ENCODE measurements around the gene ASB6. TPM values are rescaled to one million over a fixed set of nuclear protein-coding genes. Genes with fewer than 3 reads are reported as not detected.
"Not testable (repeated sequence)": the region's sequence is repeated elsewhere in the genome, so short reads cannot be mapped to it uniquely, and the experiment has no call there.

Gene ASB6
- total RNA-seq, 1 donor from 2014 or later: 10.1 TPM

GRCh38 chr9:129606161-129607026 is 35.6 kb downstream of the ASB6 start:
- DNase-seq: no peak

DNA sequence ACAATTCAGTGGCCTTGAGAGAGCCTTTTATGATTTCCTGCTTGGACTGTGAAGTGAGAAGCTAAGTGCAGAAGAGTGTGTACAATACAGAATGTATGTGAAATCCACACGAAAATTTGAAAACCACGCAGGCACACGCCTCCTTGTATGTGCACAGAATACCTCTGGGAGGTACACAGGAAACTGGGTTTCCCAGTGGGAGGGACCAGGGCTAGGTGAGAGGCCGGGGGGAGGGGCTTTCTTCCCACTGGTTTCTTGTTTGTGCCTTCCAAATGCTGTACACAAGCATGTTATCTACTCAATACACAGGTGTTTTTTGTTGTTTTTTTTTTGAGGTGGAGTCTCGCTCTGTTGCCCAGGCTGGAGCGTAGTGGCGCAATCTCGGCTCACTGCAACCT is 37.2 kb downstream of the ASB6 start:
- no peak for DNase-seq

DNA sequence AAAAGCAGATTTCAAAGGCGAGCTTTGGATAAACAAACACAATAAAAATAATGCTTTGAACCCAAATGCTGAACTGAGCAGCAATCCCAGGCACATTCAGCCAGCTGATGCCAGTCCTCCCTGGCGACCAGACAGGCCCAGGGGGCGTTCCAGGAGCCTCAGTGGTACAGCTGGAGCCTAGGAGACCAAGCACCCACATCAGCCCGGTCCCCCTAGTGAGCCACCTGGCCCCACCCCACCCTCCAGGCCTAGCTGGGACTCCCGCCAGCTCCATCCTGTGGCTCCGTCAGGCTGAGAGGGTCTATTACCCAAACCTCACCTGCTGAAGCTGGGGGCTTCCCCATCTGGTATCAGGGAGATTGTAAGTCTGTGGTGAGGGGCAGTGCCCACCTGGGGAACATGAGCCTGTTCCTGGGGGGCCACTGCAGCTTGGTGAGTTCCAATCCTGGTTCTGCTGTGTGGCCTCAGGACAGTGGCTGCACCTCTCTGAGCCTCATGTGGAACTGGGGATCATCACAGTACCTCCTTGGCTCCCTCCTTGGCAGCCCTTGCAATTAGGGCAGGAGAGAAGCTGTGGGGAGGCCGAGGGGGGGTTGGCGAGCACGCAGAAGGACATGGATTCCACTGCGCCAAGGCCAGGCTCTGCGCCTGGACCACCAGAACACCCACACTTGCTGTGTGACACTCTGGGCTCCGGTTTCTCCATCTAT is 37.7 kb downstream of the ASB6 start:
- no peak for DNase-seq

DNA sequence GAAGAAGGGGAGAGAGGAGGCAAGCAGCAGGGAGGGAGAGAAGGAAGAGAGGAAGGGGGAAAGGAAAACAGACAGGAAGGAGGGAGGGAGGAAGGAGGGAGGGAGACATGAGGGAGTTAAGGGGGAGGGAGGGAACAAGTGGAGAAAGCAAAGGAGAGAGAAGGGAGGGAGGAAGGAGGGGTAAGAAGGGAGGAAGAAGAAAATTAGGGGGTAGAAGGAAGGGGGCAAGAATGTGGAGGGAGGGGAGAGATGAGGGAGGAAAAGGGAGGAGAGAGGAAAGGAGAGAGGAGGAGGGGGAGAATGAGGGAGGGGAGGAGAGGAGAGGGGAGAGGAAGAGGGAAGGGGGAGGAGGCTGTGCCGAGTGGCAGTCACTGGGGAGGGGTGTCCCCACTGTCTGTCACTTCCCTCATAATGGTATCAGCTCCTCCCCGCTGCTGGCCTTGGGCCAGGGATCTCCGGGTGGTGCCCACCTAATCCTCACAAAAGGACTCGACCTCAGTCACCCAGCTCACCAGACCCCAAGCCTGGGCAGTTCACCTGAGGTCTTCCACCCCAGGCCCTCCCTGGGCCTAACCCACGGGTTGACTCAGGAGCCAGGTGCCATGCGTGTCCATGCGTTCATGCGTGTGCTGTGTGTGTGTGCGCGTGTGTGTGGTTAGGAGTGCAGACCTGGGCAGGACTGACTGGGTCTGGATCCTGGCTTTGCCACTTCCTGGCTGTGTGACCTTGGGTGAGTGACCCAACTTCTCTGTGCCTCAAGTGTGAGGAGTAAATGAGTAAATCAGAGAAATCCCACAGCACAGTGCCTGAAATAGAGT is 39.1 kb downstream of the ASB6 start:
- no peak for DNase-seq

GRCh38 chr9:129601082-129601674 is 40.8 kb downstream of the ASB6 start:
- no peak for DNase-seq

DNA sequence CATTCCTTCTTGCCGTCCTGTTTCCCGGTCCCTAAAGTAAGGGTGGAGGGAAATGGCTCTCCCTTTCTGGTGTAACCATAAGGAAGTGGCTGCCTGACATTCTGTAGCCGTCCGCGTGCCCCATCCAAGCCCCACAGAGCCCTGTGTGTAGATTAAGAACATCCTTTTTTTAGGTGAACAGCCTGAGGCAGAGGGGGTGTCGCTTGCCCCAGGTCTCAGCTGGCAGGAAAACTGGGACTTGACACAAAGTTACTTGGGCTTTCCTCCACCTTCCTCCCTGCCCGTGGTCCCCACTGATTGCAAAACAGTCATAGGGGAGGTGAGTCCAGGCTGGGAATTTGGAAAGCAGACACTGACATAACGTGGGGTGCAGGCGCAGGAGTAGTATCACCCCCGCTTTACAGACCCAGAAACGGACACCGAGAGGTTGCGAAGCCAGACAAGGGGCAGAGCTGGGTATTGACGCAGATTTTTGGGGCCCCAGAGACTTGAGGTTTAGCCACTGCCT is 43.8 kb downstream of the ASB6 start:
- no peak for DNase-seq

DNA sequence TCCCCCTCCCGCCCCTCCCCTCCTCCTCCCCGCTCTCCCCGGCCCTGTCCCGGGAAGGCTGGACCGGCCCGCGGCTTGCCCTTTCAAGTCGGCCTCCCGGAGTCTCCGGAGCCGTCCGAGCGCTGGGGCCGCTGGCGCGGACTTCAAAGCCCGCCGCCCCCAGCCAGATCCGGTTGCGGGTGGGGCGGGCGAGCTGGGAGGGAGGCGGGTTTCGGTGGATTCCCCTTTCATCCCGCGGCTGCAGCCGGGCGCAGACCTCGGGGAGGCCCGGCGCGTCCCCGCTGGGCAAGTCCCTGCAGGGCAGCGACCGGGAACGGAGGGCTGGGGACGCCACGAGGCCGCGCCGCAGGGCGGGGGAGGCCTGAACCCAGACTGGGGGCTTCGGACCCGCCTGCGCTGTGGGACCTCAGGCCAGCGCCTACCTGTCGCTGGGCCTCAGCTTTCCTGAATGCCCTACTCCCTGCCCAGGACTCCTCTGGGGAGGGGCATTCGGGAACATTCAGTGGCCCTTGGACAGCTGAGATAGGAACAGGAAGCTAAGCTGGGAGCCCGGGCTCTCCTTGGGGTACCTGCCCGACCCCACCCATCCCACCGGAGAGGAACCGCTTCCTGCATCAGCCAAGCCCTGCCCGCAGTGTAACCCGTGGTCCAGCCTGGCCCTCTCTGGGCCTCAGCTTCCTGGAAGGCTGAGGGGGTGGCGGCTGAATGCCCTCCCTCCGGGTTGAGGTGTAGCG is 44.4 kb downstream of the ASB6 start:
- DNase-seq: no peak

DNA sequence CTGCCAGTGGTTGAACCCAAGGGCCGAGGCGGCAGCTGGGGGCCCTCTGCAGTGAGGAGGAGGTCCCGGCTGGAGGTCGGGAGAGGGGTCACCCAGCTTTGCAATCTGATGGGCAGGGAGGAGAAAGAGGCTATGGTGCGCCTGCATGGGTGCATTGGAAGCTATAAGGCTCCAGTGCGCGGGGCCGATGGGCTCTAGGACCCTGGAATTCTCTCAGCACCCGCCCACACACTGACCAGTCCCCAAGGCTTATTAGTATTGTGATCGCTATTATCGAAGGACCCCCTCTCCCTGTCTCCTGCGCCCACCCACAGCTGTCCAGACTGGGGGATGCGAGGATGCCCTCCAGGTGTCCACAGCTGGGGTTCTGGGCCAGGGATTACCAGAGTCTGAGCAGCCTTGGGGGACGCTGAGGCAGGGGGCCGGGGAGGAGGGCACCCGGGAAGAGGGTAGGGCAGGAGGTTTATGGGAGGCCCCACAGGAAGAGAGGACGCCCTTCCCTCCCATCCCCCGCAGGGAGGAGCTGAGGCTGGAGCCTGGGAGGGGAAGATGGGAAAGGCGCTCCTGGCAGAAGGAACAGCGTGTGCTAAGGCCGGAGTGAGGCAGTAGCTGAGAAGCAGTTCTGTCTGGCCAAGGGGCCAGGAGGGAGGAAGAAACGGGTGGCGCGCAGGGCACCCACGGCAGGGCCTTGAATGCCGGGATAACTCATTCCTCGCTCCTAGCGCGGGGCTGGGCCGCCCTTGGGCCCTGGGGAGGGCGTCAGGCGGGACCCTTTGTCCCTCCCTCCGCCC is 45.2 kb downstream of the ASB6 start:
- DNase-seq: no peak

GRCh38 chr9:129595903-129596540 is 45.9 kb downstream of the ASB6 start:
- DNase-seq: no peak

DNA sequence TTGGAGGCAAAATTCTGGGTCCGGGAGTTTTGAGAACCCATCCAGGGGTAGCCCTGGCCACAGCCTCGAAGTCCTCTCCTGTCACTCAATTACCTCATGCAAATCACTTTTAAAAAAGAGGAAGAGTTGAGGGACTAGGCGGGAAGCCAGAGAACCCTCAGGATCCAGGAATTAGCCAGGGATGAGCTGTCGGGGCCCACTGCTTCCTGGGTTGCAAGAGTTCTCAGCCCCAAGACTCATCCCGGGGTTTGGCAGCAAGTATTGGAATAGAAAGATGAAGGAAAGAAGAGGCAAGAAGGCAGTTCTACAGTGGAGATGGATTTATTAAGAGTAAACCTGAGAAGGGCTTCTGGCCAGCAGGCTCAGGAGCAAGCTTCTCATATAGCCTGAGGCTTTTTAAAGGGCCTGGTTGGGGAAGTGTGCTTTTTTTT is 46.6 kb downstream of the ASB6 start:
- no peak for DNase-seq

GRCh38 chr9:129594632-129595031 is 47.3 kb downstream of the ASB6 start:
- DNase-seq: no peak

- not testable (repeated sequence) for DNase-seq
Measured at GRCh38 chr9:129592790-129593189, 49.2 kb downstream of the ASB6 start.

DNA sequence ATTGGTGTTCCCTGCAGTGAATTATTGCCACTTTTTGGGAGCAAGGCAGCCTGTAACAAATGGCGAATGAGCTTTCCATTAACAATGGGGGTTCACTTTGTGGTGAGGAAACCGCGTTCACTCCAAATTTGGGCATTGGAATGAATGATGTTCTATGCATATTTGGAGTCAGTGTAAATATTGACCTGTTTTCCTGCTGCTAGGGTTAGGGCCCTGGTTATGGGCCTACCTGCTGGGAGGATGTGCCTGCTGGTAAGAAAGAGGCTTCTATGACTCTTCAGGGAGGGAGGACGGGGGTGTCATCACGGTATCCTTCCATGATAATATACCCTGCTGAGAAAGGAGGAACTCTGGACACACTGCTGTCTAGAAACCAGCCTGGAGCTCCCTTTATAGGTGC is 50.0 kb downstream of the ASB6 start:
- DNase-seq: no peak

- DNase-seq: no peak
Measured at GRCh38 chr9:129590466-129590865, 51.5 kb downstream of the ASB6 start.

- no peak for DNase-seq
Measured at GRCh38 chr9:129587487-129588262, 54.3 kb downstream of the ASB6 start.

DNA sequence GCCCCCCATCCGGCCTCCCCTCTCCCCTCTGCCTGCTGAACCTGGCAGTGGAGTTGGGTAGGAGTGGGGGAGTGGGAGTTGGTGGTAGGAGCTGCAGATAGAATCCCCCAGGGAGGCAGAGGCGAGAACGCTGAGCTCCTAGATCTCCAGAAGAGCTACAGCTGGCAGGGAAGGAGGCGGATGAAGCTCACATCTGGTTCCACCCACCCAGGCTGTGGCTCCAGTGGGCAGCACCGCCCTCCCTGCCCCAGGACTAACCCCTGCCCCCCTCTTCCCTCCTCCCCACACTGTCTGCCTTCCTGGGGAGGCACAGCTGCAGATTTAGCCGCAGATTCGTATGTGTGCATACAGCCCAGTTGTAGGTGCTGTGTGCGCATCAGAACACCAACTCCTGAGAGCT is 55.3 kb downstream of the ASB6 start:
- no peak for DNase-seq

- no peak for DNase-seq
Measured at GRCh38 chr9:129586245-129586644, 55.7 kb downstream of the ASB6 start.

GRCh38 chr9:129585352-129585751 is 56.6 kb downstream of the ASB6 start:
- DNase-seq: no peak
